Measurements from ENCODE around the gene VN1R5.

DNA sequence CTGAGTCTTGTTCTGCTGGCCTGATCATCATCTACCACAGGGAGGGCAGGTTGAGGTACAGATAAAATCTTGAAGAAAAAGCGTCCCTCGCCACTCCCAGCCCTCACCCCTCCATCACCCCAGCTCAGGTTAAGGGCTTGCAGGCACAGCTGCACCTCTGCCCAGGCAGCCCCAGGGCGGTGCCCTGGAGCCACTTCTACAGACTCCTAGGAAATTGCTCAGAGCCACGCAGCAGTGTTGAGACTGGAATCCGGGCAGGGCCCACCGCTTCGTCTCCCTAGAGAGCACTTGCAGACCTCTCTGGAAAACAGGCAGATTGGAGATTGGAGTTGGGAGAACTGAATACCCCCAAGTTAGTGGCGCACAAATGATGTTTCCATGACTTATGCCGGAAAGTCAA, 35.3 kb downstream of the VN1R5 start:
- TF ChIP-seq TBP (CRISPR knock-in tag; IDR thresholded peaks at IDR 0.05) (no peak), JUND (CRISPR knock-in tag; IDR thresholded peaks at IDR 0.05) (no peak), CTCF (CRISPR knock-in tag; IDR thresholded peaks at IDR 0.05) (no peak), CBFB (CRISPR knock-in tag; IDR thresholded peaks at IDR 0.05) (no peak), RARA (CRISPR knock-in tag; IDR thresholded peaks at IDR 0.05) (no peak), GTF2F1 (IDR thresholded peaks at IDR 0.05; ENCODE audit: low read length) (no peak)
